Activated T-helper 9 cell treated with anti-CD3 and anti-CD28 coated beads, Interleukin-2, amount 50 U/mL, for 16 hours (primary cell): ENCODE data around the gene RARB.

Experiments used
- DNase-seq: peaks from one replicate; pipeline ENCODE4 v3.0.0-alpha.2; 2020; ENCODE audit warnings: low read depth

RARB gene

GRCh38 chr3:25448750-25449692, 21.0 kb downstream of the RARB start:
- DNase-seq: no peak

- DNase-seq: no peak
Observed at GRCh38 chr3:25449857-25450256, 21.8 kb downstream of the RARB start.

- no peak for DNase-seq
Observed at GRCh38 chr3:25452192-25452591, 24.1 kb downstream of the RARB start.

- DNase-seq: no peak
Observed at GRCh38 chr3:25452740-25453139, 24.7 kb downstream of the RARB start.

- DNase-seq: no peak
Observed at GRCh38 chr3:25453619-25454004, 25.5 kb downstream of the RARB start.

- no peak for DNase-seq
Observed at GRCh38 chr3:25454005-25454927, 26.2 kb downstream of the RARB start.

GRCh38 chr3:25455441-25456132, 27.5 kb downstream of the RARB start:
- DNase-seq: no peak

- no peak for DNase-seq
Observed at GRCh38 chr3:25456723-25457670, 28.9 kb downstream of the RARB start.

GRCh38 chr3:25457671-25458419, 29.8 kb downstream of the RARB start:
- DNase-seq: no peak

- no peak for DNase-seq
Observed at GRCh38 chr3:25458420-25458814, 30.4 kb downstream of the RARB start.

GRCh38 chr3:25460751-25461150, 32.7 kb downstream of the RARB start:
- no peak for DNase-seq

GRCh38 chr3:25461946-25462345, 33.9 kb downstream of the RARB start:
- DNase-seq: no peak

GRCh38 chr3:25462495-25462894, 34.4 kb downstream of the RARB start:
- no peak for DNase-seq

- no peak for DNase-seq
Observed at GRCh38 chr3:25463836-25464418, 35.9 kb downstream of the RARB start.

GRCh38 chr3:25465266-25465860, 37.3 kb downstream of the RARB start:
- DNase-seq: no peak

- no peak for DNase-seq
Observed at GRCh38 chr3:25468866-25469319, 40.8 kb downstream of the RARB start.

GRCh38 chr3:25469558-25469957, 41.5 kb downstream of the RARB start:
- no peak for DNase-seq

GRCh38 chr3:25471081-25471768, 43.2 kb downstream of the RARB start:
- DNase-seq: no peak

- DNase-seq: no peak
Observed at GRCh38 chr3:25472153-25472552, 44.1 kb downstream of the RARB start.
